Measurements from ENCODE around the gene IKZF5. TPM values are rescaled to one million over a fixed set of nuclear protein-coding genes. Genes with fewer than 3 reads are reported as not detected.
A peak's percentile ranks its signal among the peaks of the same experiment; 100 is the strongest.

IKZF5 gene
- total and polyA plus RNA-seq, 2 of the 4 experiments (the other 2 are of a cell fraction) = 2.9 to 4.4 TPM

DNA sequence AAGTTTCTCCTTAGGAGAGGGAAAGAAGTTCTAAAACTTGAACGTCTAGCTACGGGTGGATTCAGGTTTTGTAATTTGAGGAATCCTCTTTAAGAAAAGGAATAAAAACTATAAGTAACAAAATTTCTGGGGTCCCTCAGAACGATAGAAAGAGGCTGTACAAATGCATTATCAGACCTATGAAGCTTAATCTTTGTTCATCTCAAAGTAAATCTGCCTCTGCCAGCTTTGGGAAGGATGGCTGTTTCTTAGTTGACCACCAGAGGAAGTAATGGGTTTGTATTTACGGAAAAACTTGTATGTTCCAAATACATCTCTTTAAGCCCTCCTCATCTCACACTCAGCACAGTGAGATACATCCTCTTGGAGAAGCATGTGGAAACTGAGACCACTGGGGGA lies 27.5 kb downstream of the IKZF5 start:
- no peak overlapping the region for H3K27ac ChIP-seq (ENCODE audit: insufficient read depth, low read length)
- H3K27me3 ChIP-seq (ENCODE audit: control insufficient read depth, insufficient read depth, low read length) = no peaks in the 10 kb centered on the region
- ATAC-seq (ENCODE audit: low read depth) (peak; percentile 24; the same call in 1 of the 2 replicates), DNase-seq (peak; percentile 53)
- no peak overlapping the region for H4K91ac ChIP-seq (ENCODE audit: insufficient read depth, low read depth, low read length)
- H3K79me1 ChIP-seq (ENCODE audit: low read depth in 1 of 2, low read length in 2 of 2) = no peaks in the 10 kb centered on the region
- no peaks in the 10 kb centered on the region for H3K4me1 ChIP-seq (ENCODE audit: control insufficient read depth, insufficient read depth, low read length)
- no peak overlapping the region for H3K14ac ChIP-seq (replicated peaks; ENCODE audit: low read depth, low read length)
- H2AFZ ChIP-seq (replicated peaks; ENCODE audit: low read length, poor library complexity) = peak overlapping the region; percentile 82
- no peaks in the 10 kb centered on the region for H3K9me3 ChIP-seq (ENCODE audit: control insufficient read depth, insufficient read depth, low read length)
- no peak overlapping the region for H3K56ac ChIP-seq (ENCODE audit: extremely low read depth, insufficient read depth, low read length)
- no peaks in the 10 kb centered on the region for H4K20me1 ChIP-seq (ENCODE audit: insufficient read depth, low read length)
- peak overlapping the region; percentile 37 to 68; a peak in 2 of 4 replicates for H4K8ac ChIP-seq (ENCODE audit: low read depth in 2 of 2, low read length in 2 of 2)
- no peak overlapping the region for H2BK5ac ChIP-seq (ENCODE audit: low read depth, low read length, poor library complexity, severe bottlenecking)
- in situ Hi-C loops (cut with MboI; ENCODE audit: low sequenced_read_pairs) (no loop called here), intact Hi-C loops (cut with micrococcal nuclease) (loop anchor here (10.0 kb wide), 1 partner anchor 336 kb away; no protein-coding TSS in a partner anchor), dilution Hi-C loops (cut with HindIII; ENCODE audit: low sequenced_read_pairs, unreplicated experiment) (no loop called here)
- H2BK120ac ChIP-seq (ENCODE audit: low read depth, low read length) = no peak overlapping the region
- H3K18ac ChIP-seq (ENCODE audit: low read depth, low read length) = no peak overlapping the region
- no peak overlapping the region for H2BK15ac ChIP-seq (ENCODE audit: low read depth, low read length)
- no peaks in the 10 kb centered on the region for H3K36me3 ChIP-seq (ENCODE audit: control insufficient read depth, insufficient read depth, low read length)
- no peak overlapping the region for H2AK9ac ChIP-seq (replicated peaks; ENCODE audit: low read depth, low read length, poor library complexity)
- peak overlapping the region; percentile 99 for H3K4me2 ChIP-seq (ENCODE audit: low read depth, low read length)
- H2AK5ac ChIP-seq (ENCODE audit: low read depth, low read length) = no peak overlapping the region
- peak overlapping the region; percentile 83; the same call in 1 of the 2 replicates for H3K4me3 ChIP-seq (ENCODE audit: insufficient read depth, low read depth, low read length)
- ChIA-PET POLR2A (ENCODE audit: unreplicated experiment) (no interaction called here), CTCF (interaction anchor here (0.6 to 2.5 kb wide), 5 partner anchors 10 to 57 kb away, joined by 3 to 13 read pairs (median 6); no protein-coding TSS in a partner anchor)
- BruUV-seq (replicated peaks) = no TSS peak
- H3K4ac ChIP-seq (ENCODE audit: low read depth, low read length) = no peak overlapping the region
- TF ChIP-seq, protein P1, sequence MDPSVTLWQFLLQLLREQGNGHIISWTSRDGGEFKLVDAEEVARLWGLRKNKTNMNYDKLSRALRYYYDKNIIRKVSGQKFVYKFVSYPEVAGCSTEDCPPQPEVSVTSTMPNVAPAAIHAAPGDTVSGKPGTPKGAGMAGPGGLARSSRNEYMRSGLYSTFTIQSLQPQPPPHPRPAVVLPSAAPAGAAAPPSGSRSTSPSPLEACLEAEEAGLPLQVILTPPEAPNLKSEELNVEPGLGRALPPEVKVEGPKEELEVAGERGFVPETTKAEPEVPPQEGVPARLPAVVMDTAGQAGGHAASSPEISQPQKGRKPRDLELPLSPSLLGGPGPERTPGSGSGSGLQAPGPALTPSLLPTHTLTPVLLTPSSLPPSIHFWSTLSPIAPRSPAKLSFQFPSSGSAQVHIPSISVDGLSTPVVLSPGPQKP (IDR thresholded peaks at IDR 0.05; ENCODE audit: borderline replicate concordance, low read depth, low read length) = no peak
- TF ChIP-seq CTCF (conservative IDR thresholded peaks at IDR 0.05; ENCODE audit: low read depth, low read length) = peak; percentile 44
- TF ChIP-seq RAD21 (IDR thresholded peaks at IDR 0.05; ENCODE audit: low read length) = peak; percentile 24; the same call in 1 of the 2 replicates
- WGBS, 2 experiments (ENCODE audit: extremely low coverage in 2 of 2, insufficient read length in 1 of 2) = no CpG with 5 or more reads among the region's 4 CpGs
- H4K5ac ChIP-seq (ENCODE audit: low read depth, low read length) = no peak overlapping the region
- no peak overlapping the region for H2BK20ac ChIP-seq (ENCODE audit: low read depth, low read length)
- no peak overlapping the region for H3K23ac ChIP-seq (ENCODE audit: low read depth, low read length)
- H3K9me1 ChIP-seq (ENCODE audit: insufficient read depth, low read length) = peaks cover 2% of the 10 kb centered on the region
- no peak overlapping the region for H3K9ac ChIP-seq (ENCODE audit: low read depth, low read length)

Data from IMR-90 (cell line).